ENCODE results near the gene CST3. TPM values are rescaled to one million over a fixed set of nuclear protein-coding genes. Genes with fewer than 3 reads are reported as not detected.

Gene CST3
- polyA plus RNA-seq, 1 donor from 2014 or later: 54.6 TPM

DNA sequence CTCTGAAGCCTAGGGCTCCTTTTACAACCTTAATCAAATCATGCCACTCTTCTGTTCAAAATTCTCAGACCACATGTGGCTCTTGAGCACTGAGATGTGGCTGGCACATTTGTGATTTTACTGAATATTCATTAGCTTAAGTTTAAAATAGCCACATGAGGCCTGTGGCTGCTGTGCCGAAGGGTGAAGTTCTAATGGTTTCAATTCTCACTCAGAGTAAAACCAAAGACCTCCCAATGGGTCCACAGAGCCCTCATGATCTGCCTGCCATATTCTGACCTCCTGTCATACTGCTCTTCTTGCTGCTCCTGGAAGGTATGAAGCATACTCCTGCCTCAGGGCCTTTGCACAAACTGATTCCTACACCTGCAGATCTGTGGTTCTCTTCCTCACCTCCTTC, 7.8 kb upstream of the CST3 start (continued):
- TF ChIP-seq MXI1 (conservative IDR thresholded peaks at IDR 0.05; ENCODE audit: poor library complexity, severe bottlenecking) (no peak), EZH2 (IDR thresholded peaks at IDR 0.05; ENCODE audit: borderline replicate concordance, insufficient read depth, low read length, poor library complexity, severe bottlenecking) (no peak), EP300 (conservative IDR thresholded peaks at IDR 0.05; ENCODE audit: poor library complexity, severe bottlenecking) (no peak)

DNA sequence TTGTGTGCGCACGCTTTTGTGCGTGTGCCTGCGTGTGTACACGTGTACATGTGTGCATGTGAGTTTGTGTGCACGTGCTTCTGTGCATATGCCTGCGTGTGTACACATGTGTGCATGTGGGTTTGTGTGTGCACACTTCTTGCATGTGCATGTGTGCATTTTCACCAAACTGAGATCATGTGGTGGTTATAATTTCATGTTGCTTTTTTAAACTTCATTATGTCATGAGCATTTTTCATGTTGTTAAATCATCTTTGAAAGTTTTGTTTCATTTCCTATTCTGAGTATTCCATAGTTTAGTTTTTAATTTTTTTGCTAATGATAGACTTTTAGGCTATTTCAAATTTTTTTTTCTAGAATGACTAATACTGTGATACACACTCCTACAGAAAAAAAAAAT, 6.4 kb upstream of the CST3 start:
- Histone ChIP-seq H3K4me2 (ENCODE audit: low read length) (no peak overlapping the region), H3K4me3 (ENCODE audit: low read length) (no peak overlapping the region), H3K79me2 (replicated peaks; ENCODE audit: insufficient read depth, low read length) (no peaks in the 10 kb centered on the region), H3F3A (ENCODE audit: insufficient read depth, low read length, poor library complexity, severe bottlenecking) (no peaks in the 10 kb centered on the region), H3K9me3 (ENCODE audit: low read length) (no peaks in the 10 kb centered on the region), H3K36me3 (ENCODE audit: insufficient read depth, low read length) (no peaks in the 10 kb centered on the region), H4K20me1 (ENCODE audit: insufficient read depth) (no peaks in the 10 kb centered on the region), H3K9ac (ENCODE audit: low read length) (no peak overlapping the region), H3K27ac (ENCODE audit: low read length) (no peak overlapping the region), H2AFZ (ENCODE audit: low read depth, low read length) (no peak overlapping the region), H3K9me2 (ENCODE audit: insufficient read depth, low read length) (no peaks in the 10 kb centered on the region), H3K27me3 (ENCODE audit: insufficient read depth, low read depth, low read length) (no peaks in the 10 kb centered on the region)
- TF ChIP-seq POLR2AphosphoS5 (IDR thresholded peaks at IDR 0.05) (no peak), MXI1 (conservative IDR thresholded peaks at IDR 0.05; ENCODE audit: poor library complexity, severe bottlenecking) (no peak), EP300 (conservative IDR thresholded peaks at IDR 0.05; ENCODE audit: poor library complexity, severe bottlenecking) (no peak), EZH2 (IDR thresholded peaks at IDR 0.05; ENCODE audit: borderline replicate concordance, insufficient read depth, low read length, poor library complexity, severe bottlenecking) (no peak), SMC3 (conservative IDR thresholded peaks at IDR 0.05; ENCODE audit: poor library complexity) (no peak), REST (IDR thresholded peaks at IDR 0.05; ENCODE audit: borderline replicate concordance) (no peak), TAF1 (IDR thresholded peaks at IDR 0.05; ENCODE audit: low read depth) (no peak), RAD21 (conservative IDR thresholded peaks at IDR 0.05) (no peak)
- TF ChIP-seq, protein P1, sequence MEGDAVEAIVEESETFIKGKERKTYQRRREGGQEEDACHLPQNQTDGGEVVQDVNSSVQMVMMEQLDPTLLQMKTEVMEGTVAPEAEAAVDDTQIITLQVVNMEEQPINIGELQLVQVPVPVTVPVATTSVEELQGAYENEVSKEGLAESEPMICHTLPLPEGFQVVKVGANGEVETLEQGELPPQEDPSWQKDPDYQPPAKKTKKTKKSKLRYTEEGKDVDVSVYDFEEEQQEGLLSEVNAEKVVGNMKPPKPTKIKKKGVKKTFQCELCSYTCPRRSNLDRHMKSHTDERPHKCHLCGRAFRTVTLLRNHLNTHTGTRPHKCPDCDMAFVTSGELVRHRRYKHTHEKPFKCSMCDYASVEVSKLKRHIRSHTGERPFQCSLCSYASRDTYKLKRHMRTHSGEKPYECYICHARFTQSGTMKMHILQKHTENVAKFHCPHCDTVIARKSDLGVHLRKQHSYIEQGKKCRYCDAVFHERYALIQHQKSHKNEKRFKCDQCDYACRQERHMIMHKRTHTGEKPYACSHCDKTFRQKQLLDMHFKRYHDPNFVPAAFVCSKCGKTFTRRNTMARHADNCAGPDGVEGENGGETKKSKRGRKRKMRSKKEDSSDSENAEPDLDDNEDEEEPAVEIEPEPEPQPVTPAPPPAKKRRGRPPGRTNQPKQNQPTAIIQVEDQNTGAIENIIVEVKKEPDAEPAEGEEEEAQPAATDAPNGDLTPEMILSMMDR (IDR thresholded peaks at IDR 0.05; ENCODE audit: poor library complexity, severe bottlenecking): no peak

DNA sequence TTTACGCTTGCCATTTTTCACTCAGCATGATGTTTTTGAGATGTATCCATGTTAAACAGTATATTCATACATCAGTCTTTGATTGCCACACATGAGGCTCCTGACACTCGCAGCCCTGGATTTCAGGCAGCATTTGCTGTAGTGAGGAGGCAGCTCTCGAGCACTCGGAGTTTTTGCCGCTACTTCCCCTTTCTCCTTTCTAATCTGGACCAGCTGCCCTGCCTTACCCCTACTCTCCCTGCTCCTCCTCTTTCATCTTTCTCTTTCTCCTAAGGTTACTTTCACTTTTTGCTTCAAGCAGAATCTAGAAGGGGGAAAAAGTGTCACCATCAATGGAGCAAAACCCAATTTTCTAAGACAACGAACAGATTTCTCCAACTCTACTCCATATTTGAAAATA, 5.9 kb upstream of the CST3 start:
- no peak overlapping the region for H3K27ac ChIP-seq (ENCODE audit: low read length)
- H3K9ac ChIP-seq (ENCODE audit: low read length): no peak overlapping the region
- H3K36me3 ChIP-seq (ENCODE audit: insufficient read depth, low read length): no peaks in the 10 kb centered on the region
- TF ChIP-seq EP300 (conservative IDR thresholded peaks at IDR 0.05; ENCODE audit: poor library complexity, severe bottlenecking) (no peak), SMC3 (conservative IDR thresholded peaks at IDR 0.05; ENCODE audit: poor library complexity) (no peak), RAD21 (conservative IDR thresholded peaks at IDR 0.05) (no peak), MXI1 (conservative IDR thresholded peaks at IDR 0.05; ENCODE audit: poor library complexity, severe bottlenecking) (no peak), REST (IDR thresholded peaks at IDR 0.05; ENCODE audit: borderline replicate concordance) (no peak), EZH2 (IDR thresholded peaks at IDR 0.05; ENCODE audit: borderline replicate concordance, insufficient read depth, low read length, poor library complexity, severe bottlenecking) (no peak), POLR2AphosphoS5 (IDR thresholded peaks at IDR 0.05) (no peak), TAF1 (IDR thresholded peaks at IDR 0.05; ENCODE audit: low read depth) (no peak)
- TF ChIP-seq, protein P1 (IDR thresholded peaks at IDR 0.05; ENCODE audit: poor library complexity, severe bottlenecking): no peak
- no peaks in the 10 kb centered on the region for H4K20me1 ChIP-seq (ENCODE audit: insufficient read depth)
- H3K4me3 ChIP-seq (ENCODE audit: low read length): no peak overlapping the region
- H3K9me3 ChIP-seq (ENCODE audit: low read length): no peaks in the 10 kb centered on the region
- H2AFZ ChIP-seq (ENCODE audit: low read depth, low read length): no peak overlapping the region
- H3K27me3 ChIP-seq (ENCODE audit: insufficient read depth, low read depth, low read length): no peaks in the 10 kb centered on the region
- no peaks in the 10 kb centered on the region for H3K79me2 ChIP-seq (replicated peaks; ENCODE audit: insufficient read depth, low read length)
- no peak overlapping the region for H3K4me2 ChIP-seq (ENCODE audit: low read length)
- no peaks in the 10 kb centered on the region for H3K9me2 ChIP-seq (ENCODE audit: insufficient read depth, low read length)
- no peaks in the 10 kb centered on the region for H3F3A ChIP-seq (ENCODE audit: insufficient read depth, low read length, poor library complexity, severe bottlenecking)
